Amniotic stem cell (primary cell): ENCODE data around the gene CYP4V2.

Experiments
- DNase-seq: peaks from one replicate; lab custom pipeline; 2025; lab: John Stamatoyannopoulos, UW

Gene CYP4V2

DNA sequence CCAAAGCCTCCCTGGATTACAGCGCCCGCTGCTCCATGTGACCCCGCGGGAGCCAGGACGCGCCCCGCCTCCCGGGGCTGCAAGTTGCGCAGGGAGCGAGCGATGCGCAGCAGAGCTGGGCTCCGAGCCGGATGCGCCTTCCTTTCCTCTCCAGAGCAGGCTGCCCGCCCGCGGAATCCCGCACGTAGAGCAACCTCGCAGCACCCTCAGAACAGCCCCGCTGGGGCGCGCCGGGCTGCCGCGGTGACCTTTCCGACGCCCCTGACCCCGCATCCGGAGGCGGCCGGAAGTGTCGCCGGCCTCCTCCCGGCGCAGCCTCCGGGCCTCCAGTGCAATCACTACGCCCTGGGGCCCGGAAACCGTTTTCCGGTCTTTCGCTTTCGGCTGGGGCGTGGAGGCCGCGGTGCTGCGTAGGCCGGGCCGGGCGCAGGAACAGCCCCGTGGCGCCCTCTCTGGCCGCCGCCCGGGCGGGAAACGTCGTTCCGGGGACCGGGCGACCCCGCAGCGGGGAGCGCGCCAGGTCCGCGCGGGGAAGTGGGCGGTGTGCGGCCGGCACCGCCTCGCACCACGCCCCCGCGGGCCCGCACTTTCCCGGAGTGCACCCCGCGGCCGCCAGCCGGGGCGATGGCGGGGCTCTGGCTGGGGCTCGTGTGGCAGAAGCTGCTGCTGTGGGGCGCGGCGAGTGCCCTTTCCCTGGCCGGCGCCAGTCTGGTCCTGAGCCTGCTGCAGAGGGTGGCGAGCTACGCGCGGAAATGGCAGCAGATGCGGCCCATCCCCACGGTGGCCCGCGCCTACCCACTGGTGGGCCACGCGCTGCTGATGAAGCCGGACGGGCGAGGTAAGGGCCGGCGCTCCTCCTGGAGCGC lies at the start of gene CYP4V2:
Gene CYP4V2, plus strand, starts transcription at position 368 of the 866 bp plus-strand sequence. Its CDS starts 257 bp downstream, at position 625.
- DNase-seq, result peak; percentile 67

DNA sequence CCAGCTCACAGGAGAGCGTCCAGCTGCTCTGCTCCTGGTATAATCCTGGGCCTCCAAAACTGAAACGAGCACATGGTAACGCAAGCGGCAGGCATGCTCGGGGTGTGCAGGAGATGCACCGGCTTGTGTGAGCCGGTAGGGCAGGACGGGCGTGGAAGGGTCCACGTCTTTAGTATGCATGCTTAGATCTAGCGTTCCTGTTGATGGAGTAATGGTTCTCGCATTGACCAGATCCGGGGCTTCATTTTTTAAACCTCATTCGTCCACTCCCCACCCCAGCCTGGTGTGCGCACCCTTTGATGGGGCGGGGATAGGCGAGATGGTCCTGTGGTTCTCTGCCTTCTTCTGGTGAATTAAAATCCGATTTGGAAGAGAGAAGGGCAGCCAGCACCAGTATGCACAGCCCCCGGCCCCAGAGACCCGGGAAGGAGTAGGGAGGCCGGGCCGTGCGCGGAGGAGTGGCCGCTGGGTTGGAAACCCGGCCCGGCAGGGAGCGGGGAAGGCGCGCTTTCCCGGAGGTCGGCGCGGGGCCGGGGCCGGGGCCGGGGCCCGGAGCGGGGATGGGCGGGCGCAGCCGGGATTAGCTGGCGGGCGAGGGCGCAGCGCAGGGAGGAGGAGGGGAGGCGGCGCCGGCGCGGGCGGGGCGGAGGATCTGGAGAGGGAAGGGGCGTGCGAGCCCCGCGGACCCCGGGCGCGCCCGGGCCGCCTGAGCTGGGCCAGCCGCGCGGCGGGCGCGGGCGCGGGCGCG lies 47.0 kb upstream of the CYP4V2 start:
- DNase-seq, result peak; percentile 27

DNA sequence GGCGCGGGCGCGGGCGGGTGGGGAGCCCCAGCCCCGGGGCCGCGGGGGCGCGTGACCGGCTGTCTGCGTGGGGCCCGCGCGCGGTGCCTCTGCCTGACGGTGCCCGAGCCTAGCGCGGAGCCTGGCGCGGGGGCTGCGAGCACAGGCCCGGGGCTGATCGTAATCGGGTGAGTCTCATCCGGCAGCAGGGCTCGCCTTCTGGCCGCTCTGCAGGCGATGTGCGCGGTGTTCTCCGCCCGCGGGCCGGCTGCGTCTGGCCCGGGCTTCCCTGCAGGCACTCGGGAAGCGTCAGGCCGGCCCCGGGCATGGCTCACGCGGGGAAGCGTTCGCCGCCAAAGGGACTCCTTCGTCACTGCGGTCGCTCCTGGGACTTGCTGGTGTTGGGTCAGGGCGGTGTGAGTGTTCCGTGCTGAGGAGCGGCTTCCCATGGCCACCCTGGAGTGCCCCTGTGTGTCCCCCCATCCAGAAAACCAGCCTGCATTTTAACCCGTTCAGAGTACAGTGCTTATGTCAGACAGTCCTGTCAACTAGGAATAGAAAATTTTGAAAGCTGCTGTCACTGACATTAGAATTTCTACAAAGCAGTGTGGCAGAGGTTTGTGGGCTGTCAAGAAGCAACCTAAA lies 46.3 kb upstream of the CYP4V2 start:
- DNase-seq, result peak; percentile 43

DNA sequence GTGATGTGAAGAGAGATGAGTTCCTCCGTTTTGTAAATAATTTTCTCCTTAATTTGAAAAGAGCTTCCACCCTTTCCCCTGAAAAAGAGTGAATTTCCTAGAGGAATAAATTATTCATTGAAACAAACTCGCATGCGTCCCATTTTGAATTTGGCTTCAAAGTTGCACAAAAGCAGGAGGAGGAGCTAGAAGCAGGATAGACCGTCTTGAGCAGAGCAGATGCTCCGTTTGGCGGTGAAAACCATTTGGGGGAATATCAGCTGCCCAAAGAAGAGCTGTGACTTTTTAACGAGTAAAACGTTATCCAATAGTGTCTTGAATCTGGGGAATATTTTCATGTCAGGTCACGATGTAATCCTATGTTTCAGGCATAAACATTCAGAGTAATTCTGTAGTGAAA lies 44.9 kb upstream of the CYP4V2 start:
- no peak for DNase-seq

DNA sequence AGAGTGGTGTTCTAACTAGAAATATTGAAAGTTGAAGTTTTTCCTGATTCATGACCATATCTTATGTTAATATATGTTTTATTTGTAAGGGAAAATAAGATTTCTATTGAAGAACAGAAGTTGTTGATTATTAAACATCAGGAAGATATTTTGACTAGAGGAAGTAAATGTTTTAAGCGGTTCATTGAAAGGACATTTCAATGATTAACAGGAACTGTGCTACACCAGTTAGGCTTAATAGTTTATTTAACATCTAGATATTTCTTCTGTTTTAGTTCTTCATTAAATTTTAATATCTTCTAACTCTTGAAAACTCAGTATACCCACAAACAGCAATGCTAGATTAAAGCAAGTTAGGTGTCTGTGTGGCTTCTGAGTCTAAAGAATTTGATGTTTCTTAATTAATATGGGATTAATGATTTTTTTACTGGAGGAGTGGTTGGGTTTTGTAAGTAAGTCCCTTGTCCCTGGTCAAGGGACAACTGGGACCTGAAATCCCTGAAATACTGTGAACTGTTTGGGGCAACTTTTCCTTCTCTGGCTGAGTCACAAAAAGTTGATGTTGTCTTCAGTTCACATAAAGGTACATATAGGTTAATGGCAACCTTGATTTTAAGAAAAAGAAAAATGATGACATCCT lies 42.9 kb upstream of the CYP4V2 start:
- DNase-seq, result no peak

DNA sequence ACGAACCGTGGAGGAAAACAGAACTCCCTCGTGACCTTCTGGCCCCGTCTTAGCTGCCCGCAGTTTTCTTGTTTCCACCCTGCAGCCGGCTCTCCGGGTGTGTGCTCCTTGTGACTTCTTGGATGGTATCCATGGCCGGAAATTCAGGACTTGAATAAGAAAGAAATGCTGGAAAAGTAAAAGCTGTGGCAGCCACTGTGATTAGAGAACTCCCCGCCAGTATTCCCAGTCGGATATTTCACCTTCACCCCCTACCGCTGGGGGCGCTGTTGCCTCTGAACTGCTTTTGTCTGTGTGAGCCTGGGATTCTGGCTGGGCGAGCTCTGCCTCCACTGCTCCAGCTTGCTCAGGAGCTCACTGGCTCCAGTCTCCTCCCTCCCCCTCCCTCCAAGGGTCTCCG lies 41.5 kb upstream of the CYP4V2 start:
- no peak for DNase-seq

DNA sequence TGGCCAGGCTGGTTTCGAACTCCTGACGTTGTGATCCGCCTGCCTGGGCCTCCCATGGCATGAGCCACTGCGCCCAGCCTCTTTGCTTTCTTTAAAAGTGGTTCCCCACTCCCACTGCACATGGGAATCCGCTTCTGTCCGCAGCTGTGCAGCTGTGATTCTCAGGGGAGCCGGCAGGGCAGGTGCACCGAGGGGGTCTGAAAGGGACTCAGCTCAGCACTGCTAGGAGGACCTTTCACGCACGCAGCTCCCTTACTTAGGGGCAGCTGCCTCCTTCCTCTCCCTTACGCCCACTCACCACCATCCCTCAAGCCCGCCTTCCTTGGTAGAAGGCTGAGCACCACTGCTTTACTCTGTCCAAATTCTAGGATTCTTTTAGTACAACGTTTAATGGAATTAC lies 40.4 kb upstream of the CYP4V2 start:
- DNase-seq, result no peak

DNA sequence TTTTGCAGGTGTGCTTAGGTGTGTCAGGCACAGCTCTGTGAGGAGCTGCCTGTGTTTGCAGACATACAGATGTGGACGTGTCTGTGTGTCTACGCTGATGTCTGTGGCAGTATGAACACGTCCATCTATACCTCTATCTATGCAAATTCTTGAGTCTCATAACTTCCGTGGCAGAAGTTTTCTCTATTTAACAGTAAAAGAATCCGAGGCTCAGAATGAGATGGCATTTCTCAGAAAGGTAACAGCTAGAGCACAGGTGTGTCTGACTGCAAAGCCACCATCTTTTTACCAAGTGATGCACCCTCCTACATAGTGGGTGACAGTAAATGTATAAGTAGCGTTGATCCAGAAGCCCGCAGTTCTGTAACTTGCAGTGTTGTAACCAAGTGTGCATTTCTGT lies 39.9 kb upstream of the CYP4V2 start:
- DNase-seq, result no peak

DNA sequence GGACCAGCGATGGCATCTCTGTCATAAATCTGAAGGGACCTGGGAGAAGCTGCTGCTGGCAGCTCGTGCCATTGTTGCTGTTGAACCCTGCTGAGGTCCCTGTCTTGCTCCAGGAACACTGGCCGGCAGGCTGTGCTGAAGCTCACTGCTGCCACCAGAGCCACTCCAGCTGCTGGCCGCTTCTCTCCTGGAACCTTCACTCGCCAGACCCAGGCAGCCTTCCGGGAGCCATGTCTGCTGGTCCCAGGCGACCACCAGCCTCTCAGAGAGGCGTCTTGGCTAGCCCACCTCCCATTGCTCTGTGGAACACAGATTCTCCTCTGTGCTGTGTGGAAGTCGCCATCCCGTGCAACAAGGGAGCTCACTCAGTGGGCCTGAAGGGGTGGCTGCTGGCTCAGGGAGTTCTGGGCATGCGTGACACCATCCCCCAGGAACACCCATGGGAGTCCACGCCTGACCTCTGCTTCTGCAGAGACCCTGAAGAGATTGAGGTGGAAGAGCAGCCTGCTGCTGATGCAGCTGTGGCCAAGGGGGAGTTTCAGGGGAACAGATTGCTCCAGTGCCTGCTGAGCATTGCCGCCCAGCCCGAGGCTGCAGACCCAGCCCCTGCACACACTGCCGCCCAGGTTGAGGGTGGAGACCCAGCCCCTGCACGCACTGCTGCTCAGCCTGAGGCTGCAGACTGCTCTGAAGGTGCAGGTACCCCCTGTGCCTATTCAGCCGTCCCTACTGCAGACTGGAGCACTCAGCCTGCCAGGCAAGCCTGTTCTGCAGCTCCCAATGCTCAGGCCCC lies 33.1 kb upstream of the CYP4V2 start:
- no peak for DNase-seq

DNA sequence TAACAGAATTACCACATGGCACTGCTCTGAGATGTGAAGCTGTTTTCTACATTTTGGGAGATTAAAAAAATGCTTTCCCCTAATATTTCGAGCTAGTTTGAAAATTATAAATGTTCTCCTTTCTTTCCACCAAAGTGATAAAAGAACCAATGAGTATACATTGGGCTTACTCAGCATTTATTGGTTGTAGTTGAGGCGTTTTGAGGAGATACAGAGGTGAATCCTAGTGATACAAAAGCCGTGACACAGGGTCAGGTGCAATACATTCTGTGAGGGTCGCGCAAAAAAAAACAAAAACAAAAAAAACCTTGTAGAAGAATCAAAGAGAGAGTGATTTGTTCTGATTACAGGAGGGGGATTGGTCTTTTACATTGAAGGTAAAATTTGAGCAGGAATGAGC lies 32.4 kb upstream of the CYP4V2 start:
- DNase-seq, result no peak

DNA sequence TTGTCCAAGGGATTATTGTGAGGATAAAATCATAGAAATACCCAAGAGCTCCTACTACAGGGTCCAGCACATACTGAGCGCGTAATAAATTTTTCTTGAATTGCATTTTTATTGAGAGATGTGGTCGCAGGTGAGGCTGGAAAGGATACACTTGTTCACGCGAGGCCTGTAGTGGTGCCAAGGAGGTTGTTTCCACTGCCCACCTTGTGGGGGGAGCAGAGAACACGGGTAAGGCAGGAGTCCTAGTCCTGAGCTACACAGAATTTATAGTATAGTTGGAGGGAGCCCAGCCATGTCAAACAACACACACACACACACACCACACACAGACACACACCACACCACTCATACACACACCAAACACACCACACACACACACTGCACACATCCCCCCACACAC lies 31.8 kb upstream of the CYP4V2 start:
- DNase-seq, result no peak

DNA sequence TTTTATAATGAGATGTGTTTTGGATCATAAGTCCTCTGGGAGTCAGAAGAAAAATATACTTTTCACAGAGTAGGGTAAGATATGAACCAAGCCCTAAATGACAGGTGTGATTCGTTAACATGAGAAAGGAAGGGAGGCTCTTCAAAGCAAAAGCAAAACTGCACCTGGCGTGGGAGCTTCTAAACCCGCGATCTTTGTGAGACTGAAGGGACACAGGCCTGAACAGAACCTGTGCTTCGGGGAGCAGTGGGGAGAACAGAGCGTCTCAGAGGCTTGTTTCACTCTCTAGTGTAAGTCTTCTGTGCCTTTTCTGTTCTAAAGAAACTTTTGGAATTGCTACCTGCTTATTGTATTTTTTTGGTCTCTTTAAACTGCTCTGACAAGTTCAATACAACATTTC lies 30.2 kb upstream of the CYP4V2 start:
- no peak for DNase-seq

DNA sequence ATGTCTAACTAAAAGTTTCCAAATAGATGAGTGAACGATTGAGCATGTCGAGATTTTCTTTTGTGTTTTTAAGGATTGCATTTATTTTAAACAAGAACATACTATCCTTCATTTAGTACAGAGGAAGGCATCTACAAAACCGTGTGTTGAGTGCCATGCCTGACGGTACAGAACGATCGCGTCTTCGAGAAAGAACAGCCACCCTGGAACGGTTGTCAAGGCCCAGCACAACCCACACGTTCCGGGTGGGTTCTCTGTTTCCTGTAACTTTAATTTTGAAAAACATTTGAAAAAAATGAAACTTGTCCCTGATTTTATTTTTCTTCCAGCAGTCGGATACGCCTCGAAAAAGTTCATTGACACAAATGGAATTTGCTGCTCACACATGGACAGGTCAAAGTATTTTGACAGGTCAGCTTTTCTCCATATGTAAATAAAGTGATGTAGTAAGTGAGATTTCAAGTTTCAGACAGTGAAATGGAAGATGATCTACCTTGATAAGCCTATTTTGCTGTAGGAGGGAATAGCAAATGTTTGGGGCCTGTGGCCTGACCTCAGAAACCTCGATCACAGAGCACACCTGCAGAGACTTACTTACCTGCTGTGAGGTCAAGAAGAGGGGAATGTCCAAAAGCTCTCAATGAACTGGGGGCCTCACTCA lies 24.4 kb upstream of the CYP4V2 start:
- no peak for DNase-seq

DNA sequence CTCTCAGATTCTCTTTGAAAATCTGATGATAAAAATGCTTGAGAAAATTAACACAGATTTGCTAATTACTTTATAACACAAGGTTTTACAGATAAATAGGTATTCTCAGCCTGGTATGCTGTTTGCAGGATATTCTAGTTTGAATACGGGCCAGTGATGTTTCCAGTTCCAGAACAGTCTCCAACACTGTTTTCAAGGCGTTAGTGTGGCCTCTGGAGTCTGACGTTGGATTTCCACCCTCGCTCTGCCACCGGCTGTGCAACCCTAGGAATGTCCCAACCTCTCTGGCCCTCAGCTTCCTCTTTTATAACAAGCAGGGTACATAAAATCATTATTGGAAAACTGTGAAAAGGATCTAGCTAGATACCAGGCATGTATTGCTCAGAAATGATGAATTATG lies 23.8 kb upstream of the CYP4V2 start:
- DNase-seq, result no peak

DNA sequence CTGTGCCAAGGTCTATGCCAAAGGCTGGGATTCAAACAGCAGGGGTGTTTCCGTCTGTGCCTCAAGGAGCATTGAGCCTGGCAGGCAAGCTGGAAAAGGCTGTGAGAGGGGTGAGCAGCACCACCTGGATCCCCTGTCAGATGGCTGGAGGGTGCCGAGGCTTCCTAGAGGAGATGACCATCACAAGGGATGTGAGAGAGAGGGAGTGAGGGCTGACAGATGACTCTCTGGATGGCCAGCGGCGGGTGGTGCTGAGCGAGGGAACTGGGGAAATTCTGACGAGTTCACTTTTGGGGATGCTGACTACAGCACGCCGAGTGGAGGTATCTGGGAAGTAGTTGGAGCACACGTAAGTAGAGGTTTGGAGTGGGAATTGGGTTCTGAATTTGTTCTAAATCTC lies 22.6 kb upstream of the CYP4V2 start:
- DNase-seq, result no peak

DNA sequence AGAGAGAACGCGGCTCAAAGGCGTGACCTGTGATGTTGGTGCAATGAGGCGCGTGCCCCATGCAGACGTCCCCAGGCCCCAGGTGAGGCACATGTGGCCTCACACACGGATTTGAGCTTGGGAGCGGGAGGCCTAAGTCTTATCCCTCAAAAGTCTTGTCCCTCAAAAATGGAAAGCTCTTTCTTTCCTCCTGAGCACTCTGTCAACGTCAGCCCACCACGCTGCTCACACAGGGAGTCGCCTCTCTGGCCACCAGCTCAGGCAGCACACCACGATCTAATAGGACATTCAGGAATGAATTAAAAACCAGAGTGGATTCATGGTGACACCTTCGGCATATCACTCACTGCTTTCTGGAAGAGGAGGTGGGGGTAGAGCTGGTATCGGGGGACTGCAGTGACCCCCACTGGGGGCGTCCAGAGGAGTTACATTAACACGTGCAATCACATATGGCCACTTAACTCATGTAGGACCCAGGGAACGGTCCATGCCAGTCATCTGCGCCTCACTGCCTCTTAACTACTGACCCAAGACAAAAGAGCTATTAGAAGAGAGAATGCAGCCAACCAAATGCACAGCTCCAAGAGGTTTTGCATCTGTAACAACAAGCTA lies 21.9 kb upstream of the CYP4V2 start:
- DNase-seq, result no peak

DNA sequence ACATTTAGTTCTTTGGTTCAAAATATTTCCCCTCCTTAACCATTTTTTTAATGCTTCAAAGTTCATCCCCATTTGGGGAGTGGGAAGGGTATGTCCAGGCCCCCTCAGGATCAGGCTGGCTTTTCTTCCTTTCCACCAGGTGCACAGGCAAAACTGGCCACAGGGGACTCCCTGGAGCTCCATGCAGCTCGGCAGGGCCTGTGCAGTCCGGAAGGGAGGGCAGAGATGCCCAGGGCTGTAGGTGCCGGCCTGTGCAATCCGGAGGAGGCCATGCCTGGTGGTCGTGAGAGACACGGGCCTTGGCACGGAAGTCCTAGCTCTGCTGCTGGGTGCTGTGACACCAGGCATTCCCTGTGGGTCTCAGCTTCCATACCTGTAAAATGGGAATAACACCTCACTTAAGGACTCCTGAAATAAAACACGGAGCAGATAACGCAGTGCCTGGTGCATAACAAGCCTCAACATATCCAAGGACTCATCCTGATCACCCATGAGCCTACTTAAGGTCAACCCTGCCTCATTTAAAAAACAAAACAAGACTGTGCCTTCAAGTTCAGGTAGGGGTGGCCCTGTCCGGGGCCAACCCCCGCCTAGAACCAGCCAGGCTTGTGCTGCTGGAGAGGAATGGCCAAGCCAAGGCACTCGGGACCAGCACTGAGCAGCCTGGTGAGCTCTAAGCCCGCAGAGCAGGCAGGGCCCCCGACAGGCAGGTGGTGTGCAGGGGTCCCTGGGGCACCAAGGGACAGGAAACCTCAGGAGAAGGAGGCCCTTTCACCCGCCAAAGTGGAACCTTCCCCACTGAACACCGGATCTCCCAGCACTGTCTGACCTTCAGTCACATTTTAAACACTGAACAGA lies 21.2 kb upstream of the CYP4V2 start:
- DNase-seq, result no peak

DNA sequence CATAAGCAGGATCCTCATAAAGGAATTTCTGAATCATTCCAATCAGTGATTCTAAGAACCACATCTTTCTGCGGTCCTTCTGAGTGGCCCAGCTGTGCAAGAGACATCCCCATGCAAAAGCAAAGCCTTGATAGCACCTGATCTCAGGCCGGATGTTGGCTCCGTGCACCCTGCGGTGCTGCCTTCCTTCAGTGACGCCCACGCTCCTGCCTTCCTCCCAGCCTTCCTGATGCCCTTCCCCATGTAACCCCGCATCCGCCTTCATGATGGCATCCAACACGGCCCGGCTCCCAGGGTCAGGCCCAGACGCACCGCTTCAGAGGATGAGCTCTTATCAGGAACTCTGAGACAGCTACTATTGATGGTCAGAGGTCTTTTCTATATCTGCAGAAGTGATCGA lies 20.4 kb upstream of the CYP4V2 start:
- no peak for DNase-seq

DNA sequence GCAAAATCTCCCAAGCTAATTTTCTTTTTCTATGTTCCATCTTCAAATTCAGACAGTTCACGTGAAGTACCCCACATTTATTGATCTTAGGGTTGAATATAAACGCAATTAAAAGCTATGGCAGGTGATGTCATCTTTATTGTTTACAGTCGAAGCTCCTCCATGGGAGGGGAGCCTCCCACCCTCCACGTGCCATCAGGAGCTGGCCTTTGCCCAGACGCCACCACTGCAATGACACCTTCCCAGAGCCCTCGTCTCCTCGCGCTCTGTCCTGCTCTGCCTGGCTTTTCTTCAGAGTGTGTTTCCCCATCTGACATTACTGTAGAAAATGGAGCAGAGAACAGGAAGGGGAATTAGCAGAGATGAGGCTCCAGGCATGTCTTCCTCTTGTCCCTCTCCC lies 18.8 kb upstream of the CYP4V2 start:
- DNase-seq, result no peak

DNA sequence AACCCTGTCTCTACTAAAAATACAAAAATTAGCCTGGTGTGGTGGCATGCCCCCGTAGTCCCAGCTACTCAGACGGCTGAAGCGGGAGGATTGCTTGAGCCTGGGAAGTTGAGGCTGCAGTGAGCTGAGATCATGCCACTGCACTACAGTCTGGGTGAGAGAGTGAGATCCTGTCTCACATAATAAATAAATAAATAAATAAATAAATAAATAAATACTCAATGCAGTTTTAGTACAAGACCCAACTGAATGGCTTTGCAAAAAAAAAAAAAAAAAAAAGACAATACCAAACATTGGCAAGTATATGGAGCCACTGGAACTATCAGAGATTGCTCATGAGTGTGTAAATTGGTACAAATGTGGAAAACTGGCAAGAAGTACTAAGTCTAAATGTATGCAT lies 3.3 kb upstream of the CYP4V2 start:
- no peak for DNase-seq
